OCI-LY7 (cell line): ENCODE data around the gene PEPD.

Experiments
- EZH2phosphoT487 ChIP-seq: fragments of 200-600 bp; sonication (generic); IDR thresholded peaks from 2 replicates; pipeline ENCODE4 v1.6.1; 2018; ENCODE audit warnings: low read depth, borderline replicate concordance, mild to moderate bottlenecking, mixed run types, antibody characterized with exemption, low read length, moderate library complexity, mixed read lengths
- TF ChIP-seq, protein P1 (sequence below): fragments of 200-600 bp; sonication (generic); conservative IDR thresholded peaks from 2 replicates; pipeline ENCODE4 v1.5.1; 2014; ENCODE audit warnings: mild to moderate bottlenecking, antibody characterized with exemption, low read length, moderate library complexity, mixed read lengths

DNA sequence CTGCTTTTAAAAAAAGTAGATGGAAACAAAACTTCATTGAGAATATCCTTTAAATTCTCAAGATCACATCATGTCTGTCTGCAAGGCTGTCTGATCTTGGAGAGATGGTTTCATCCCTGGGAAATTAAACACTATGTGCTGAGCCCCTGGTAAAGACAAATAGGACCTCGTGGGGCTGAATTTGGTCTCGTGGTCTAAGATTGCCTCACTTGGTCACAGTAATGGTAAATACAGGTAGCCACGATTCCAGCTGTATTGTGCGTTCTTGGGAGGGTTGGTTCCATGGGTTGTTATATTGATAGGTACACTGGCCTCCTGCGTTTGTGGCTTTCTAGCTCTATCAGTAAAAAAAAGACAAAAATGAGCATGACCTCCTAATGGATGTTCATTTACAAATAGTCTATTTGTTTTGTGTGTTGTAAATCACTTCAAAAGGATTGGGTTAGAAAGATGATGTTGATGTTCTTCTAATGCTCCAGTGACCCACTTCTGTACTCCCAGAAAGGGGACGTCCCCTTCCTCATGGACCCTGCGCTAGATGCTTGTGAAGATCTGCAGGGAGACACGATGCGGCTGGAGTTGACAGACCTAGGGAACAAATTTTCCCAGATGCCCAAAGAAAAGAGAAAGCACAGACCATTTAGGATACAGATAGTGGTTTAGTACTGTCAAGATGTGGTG lies 146.3 kb downstream of the PEPD start:
- TF ChIP-seq, protein P1, sequence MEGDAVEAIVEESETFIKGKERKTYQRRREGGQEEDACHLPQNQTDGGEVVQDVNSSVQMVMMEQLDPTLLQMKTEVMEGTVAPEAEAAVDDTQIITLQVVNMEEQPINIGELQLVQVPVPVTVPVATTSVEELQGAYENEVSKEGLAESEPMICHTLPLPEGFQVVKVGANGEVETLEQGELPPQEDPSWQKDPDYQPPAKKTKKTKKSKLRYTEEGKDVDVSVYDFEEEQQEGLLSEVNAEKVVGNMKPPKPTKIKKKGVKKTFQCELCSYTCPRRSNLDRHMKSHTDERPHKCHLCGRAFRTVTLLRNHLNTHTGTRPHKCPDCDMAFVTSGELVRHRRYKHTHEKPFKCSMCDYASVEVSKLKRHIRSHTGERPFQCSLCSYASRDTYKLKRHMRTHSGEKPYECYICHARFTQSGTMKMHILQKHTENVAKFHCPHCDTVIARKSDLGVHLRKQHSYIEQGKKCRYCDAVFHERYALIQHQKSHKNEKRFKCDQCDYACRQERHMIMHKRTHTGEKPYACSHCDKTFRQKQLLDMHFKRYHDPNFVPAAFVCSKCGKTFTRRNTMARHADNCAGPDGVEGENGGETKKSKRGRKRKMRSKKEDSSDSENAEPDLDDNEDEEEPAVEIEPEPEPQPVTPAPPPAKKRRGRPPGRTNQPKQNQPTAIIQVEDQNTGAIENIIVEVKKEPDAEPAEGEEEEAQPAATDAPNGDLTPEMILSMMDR = no peak
- no peak for TF ChIP-seq EZH2phosphoT487
